ENCODE measurements around the gene DOCK9. TPM values are rescaled to one million over a fixed set of nuclear protein-coding genes. Genes with fewer than 3 reads are reported as not detected.

The DOCK9 gene
- total and polyA plus RNA-seq, 8 donors: 7.5 to 26.3 (median 16.3) TPM

GRCh38 chr13:98846521-98846920 is 131.3 kb downstream of the DOCK9 start:
- H3K9me3 ChIP-seq: no peaks in the 10 kb centered on the region
- intact Hi-C loops (cut with DNase I): loop anchor here in 1 of 3 donors (10.0 kb wide), 1 partner anchor 402 kb away; no protein-coding TSS in a partner anchor
- TF ChIP-seq CTCF (IDR thresholded peaks at IDR 0.05): no peak
- no peaks in the 10 kb centered on the region for H3K36me3 ChIP-seq
- DNase-seq (no peak), FAIRE-seq (no peak), ATAC-seq (no peak)
- 84 to 88% methylated on average over 5 of the region's 5 CpGs for WGBS, 2 donors
- no peak overlapping the region for H3K4me3 ChIP-seq
- H3K27ac ChIP-seq: no peak overlapping the region
- H3K4me1 ChIP-seq: no peaks in the 10 kb centered on the region
- H3K27me3 ChIP-seq: no peaks in the 10 kb centered on the region

GRCh38 chr13:98845742-98846141 is 132.1 kb downstream of the DOCK9 start:
- WGBS, 2 donors: 83 to 84% methylated on average over 7 of the region's 7 CpGs
- H3K27ac ChIP-seq: no peak overlapping the region
- no peaks in the 10 kb centered on the region for H3K4me1 ChIP-seq
- no peak for TF ChIP-seq CTCF (IDR thresholded peaks at IDR 0.05)
- no peaks in the 10 kb centered on the region for H3K27me3 ChIP-seq
- DNase-seq (no peak), FAIRE-seq (no peak), ATAC-seq (no peak)
- no peaks in the 10 kb centered on the region for H3K9me3 ChIP-seq
- H3K36me3 ChIP-seq: no peaks in the 10 kb centered on the region
- no peak overlapping the region for H3K4me3 ChIP-seq
- intact Hi-C loops (cut with DNase I): loop anchor here in 1 of 3 donors (10.0 kb wide), 1 partner anchor 401 kb away; no protein-coding TSS in a partner anchor

GRCh38 chr13:98844021-98844420 is 133.8 kb downstream of the DOCK9 start:
- DNase-seq: no peak
- no peak for TF ChIP-seq CTCF (IDR thresholded peaks at IDR 0.05)
- Histone ChIP-seq H3K27ac (no peak overlapping the region), H3K4me3 (no peak overlapping the region), H3K4me1 (no peaks in the 10 kb centered on the region), H3K9me3 (no peaks in the 10 kb centered on the region), H3K27me3 (no peaks in the 10 kb centered on the region), H3K36me3 (no peaks in the 10 kb centered on the region)
- intact Hi-C loops (cut with DNase I): loop anchor here in 1 of 3 donors (10.0 kb wide), 1 partner anchor 399 kb away; no protein-coding TSS in a partner anchor
- no peak for ATAC-seq
- 76 to 88% methylated on average over 1 of the region's 1 CpG for WGBS, 2 donors
- no peak for FAIRE-seq

GRCh38 chr13:98843482-98843877 is 134.4 kb downstream of the DOCK9 start:
- FAIRE-seq: no peak

More at GRCh38 chr13:98843482-98843877, 134.4 kb downstream of the DOCK9 start:
- no peak overlapping the region for H3K27ac ChIP-seq
- DNase-seq (no peak), ATAC-seq (no peak)
- 55 to 59% methylated on average over 3 of the region's 3 CpGs for WGBS, 2 donors
- H3K27me3 ChIP-seq: no peaks in the 10 kb centered on the region
- H3K36me3 ChIP-seq: no peaks in the 10 kb centered on the region
- H3K9me3 ChIP-seq: no peaks in the 10 kb centered on the region
- intact Hi-C loops (cut with DNase I): loop anchor here in 1 of 3 donors (10.0 kb wide), 1 partner anchor 399 kb away; no protein-coding TSS in a partner anchor
- no peak overlapping the region for H3K4me3 ChIP-seq
- H3K4me1 ChIP-seq: peaks cover 0 to under 1% (median 0%) of the 10 kb centered on the region in 3 donors
- TF ChIP-seq CTCF (IDR thresholded peaks at IDR 0.05): no peak

Measured in pancreas (tissue), 10 donors.